MM.1S (cell line): ENCODE results near the gene ADGRL3.

ENCODE experiments used
- EZH2 ChIP-seq: fragments of 300-600 bp; sonication (generic); optimal IDR thresholded peaks from 2 replicates; pipeline ENCODE3; 2017; ENCODE audit warnings: low read depth, mild to moderate bottlenecking, antibody characterized with exemption, low read length, mixed read lengths
- TF ChIP-seq, protein P1 (sequence below): fragments of 300-600 bp; sonication (generic); IDR thresholded peaks from 2 replicates; pipeline ENCODE4 v1.5.1; 2016; ENCODE audit warnings: antibody characterized with exemption, low read length, mixed read lengths

DNA sequence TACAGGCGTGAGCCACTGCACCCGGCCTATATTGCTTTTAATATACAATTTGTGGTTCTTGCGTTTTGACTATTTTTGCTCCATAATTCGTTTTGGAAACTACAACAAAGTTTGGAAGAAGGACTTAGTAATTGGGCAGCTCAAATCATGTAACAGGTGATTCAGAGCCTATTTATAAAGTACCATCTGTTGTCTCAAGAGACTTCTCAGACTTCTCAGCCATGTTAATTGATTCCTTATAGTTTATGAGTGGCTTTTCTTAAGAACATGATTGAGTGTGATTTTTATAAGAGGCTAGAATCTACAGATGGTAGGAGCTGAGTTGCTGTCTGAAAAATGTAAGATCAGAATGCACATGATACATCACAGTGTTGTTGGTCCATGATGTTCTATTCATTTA, 240.2 kb downstream of the ADGRL3 start:
- TF ChIP-seq, protein P1, sequence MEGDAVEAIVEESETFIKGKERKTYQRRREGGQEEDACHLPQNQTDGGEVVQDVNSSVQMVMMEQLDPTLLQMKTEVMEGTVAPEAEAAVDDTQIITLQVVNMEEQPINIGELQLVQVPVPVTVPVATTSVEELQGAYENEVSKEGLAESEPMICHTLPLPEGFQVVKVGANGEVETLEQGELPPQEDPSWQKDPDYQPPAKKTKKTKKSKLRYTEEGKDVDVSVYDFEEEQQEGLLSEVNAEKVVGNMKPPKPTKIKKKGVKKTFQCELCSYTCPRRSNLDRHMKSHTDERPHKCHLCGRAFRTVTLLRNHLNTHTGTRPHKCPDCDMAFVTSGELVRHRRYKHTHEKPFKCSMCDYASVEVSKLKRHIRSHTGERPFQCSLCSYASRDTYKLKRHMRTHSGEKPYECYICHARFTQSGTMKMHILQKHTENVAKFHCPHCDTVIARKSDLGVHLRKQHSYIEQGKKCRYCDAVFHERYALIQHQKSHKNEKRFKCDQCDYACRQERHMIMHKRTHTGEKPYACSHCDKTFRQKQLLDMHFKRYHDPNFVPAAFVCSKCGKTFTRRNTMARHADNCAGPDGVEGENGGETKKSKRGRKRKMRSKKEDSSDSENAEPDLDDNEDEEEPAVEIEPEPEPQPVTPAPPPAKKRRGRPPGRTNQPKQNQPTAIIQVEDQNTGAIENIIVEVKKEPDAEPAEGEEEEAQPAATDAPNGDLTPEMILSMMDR = no peak
- TF ChIP-seq EZH2 = no peak
